COR-L47 (cell line): Measurements from ENCODE around the gene SLC6A1.
"Not testable (repeated sequence)": the region's sequence is repeated elsewhere in the genome, so short reads cannot be mapped to it uniquely, and the experiment has no call there.

Experiments used
- DNase-seq: peaks from one replicate; lab custom pipeline; 2025; lab: John Stamatoyannopoulos, UW

The SLC6A1 gene

GRCh38 chr3:11059799-11060115 is 67.2 kb downstream of the SLC6A1 start:
- no peak for DNase-seq

- peak; percentile 27 for DNase-seq
Measured at GRCh38 chr3:11060500-11061251, 68.1 kb downstream of the SLC6A1 start.

- DNase-seq = not testable (repeated sequence)
Measured at GRCh38 chr3:11061268-11061871, 68.8 kb downstream of the SLC6A1 start.

- no peak for DNase-seq
Measured at GRCh38 chr3:11062704-11063103, 70.2 kb downstream of the SLC6A1 start.

- DNase-seq = no peak
Measured at GRCh38 chr3:11071096-11071755, 78.7 kb downstream of the SLC6A1 start.

GRCh38 chr3:11072631-11073030 is 80.1 kb downstream of the SLC6A1 start:
- DNase-seq = no peak

GRCh38 chr3:11074011-11074410 is 81.5 kb downstream of the SLC6A1 start:
- DNase-seq = no peak

GRCh38 chr3:11074451-11074850 is 81.9 kb downstream of the SLC6A1 start:
- DNase-seq = no peak

- not testable (repeated sequence) for DNase-seq
Measured at GRCh38 chr3:11075122-11075521, 82.6 kb downstream of the SLC6A1 start.

GRCh38 chr3:11076711-11077110 is 84.2 kb downstream of the SLC6A1 start:
- DNase-seq = no peak

GRCh38 chr3:11077466-11077865 is 84.9 kb downstream of the SLC6A1 start:
- DNase-seq = no peak

GRCh38 chr3:11078826-11079515 is 86.4 kb downstream of the SLC6A1 start:
- no peak for DNase-seq

GRCh38 chr3:11080492-11080891 is 87.9 kb downstream of the SLC6A1 start:
- DNase-seq = no peak

GRCh38 chr3:11084098-11084497 is 91.5 kb downstream of the SLC6A1 start:
- no peak for DNase-seq

- DNase-seq = no peak
Measured at GRCh38 chr3:11084677-11085076, 92.1 kb downstream of the SLC6A1 start.

GRCh38 chr3:11085093-11085840 is 92.7 kb downstream of the SLC6A1 start:
- no peak for DNase-seq

GRCh38 chr3:11086856-11087255 is 94.3 kb downstream of the SLC6A1 start:
- no peak for DNase-seq

GRCh38 chr3:11088066-11088465 is 95.5 kb downstream of the SLC6A1 start:
- DNase-seq = no peak

- no peak for DNase-seq
Measured at GRCh38 chr3:11088831-11089230, 96.3 kb downstream of the SLC6A1 start.
